H1 (cell line): ENCODE measurements around the gene CDKN2AIP.

Experiments used
- CHD1 ChIP-seq: IDR thresholded peaks from 2 replicates; pipeline ENCODE4 v1.6.1; 2012; ENCODE audit warnings: low read depth, low read length, improper control_type of control experiment
- CREB1 ChIP-seq: IDR thresholded peaks from 2 replicates; pipeline ENCODE4 v1.6.1; 2012; ENCODE audit warnings: inconsistent platforms
- CTCF ChIP-seq, 3 experiments: IDR thresholded peaks; 1 replicate in 2 of 3; 2 replicates in 1 of 3; pipeline versions ENCODE4 v1.5.1 to v1.6.1; 2011; ENCODE audit warnings: low read length in 3 of 3, mild to moderate bottlenecking in 3 of 3, inconsistent platforms in 2 of 3, low read depth in 1 of 3, moderate library complexity in 1 of 3; ENCODE audit not compliant: insufficient read depth in 1 of 3; ENCODE audit errors: control extremely low read depth in 1 of 3
- HDAC2 ChIP-seq, 2 experiments: fragments of 300-600 bp in 1 of 2; sonication (generic) in 1 of 2; IDR thresholded peaks; 2 replicates each; pipeline ENCODE4 v1.6.1; 2011 to 2012; ENCODE audit warnings: low read depth in 2 of 2, low read length in 2 of 2, mild to moderate bottlenecking in 2 of 2, moderate library complexity in 2 of 2, borderline replicate concordance in 1 of 2, inconsistent platforms in 1 of 2
- NRF1 ChIP-seq: IDR thresholded peaks from 2 replicates; pipeline ENCODE4 v1.6.1; 2011; ENCODE audit warnings: mild to moderate bottlenecking, low read depth, low read length, improper control_type of control experiment
- YY1 ChIP-seq: IDR thresholded peaks from 2 replicates; pipeline ENCODE4 v1.6.1; 2011; ENCODE audit warnings: low read depth, mild to moderate bottlenecking, low read length

GRCh38 chr4:183430994-183431347, 13.5 kb upstream of the CDKN2AIP start:
- no peak for TF ChIP-seq NRF1
- no peak for TF ChIP-seq CTCF (IDR thresholded peaks at IDR 0.05; ENCODE audit: control extremely low read depth in 1 of 3, insufficient read depth in 1 of 3, low read depth in 1 of 3, low read length in 3 of 3)
- TF ChIP-seq YY1, result no peak
- TF ChIP-seq CHD1, result no peak
- no peak for TF ChIP-seq CREB1
- TF ChIP-seq HDAC2 (IDR thresholded peaks at IDR 0.05; ENCODE audit: borderline replicate concordance in 1 of 2, low read depth in 2 of 2, low read length in 2 of 2), result no peak
